H9 (cell line): ENCODE data around the gene CTIF. TPM values are rescaled to one million over a fixed set of nuclear protein-coding genes. Genes with fewer than 3 reads are reported as not detected.

Experiments used
- DNase-seq: peaks from one replicate; pipeline ENCODE4 v3.0.0-alpha.2; 2017
- H2AFZ ChIP-seq: one replicate; pipeline ENCODE4 v1.6.1; 2013; ENCODE audit warnings: mild to moderate bottlenecking, low read length, control low read depth, moderate library complexity
- H2AK5ac ChIP-seq: 2 replicates; pipeline ENCODE4 v1.6.1; 2013; ENCODE audit warnings: low read length, control low read depth, mixed read lengths; ENCODE audit not compliant: insufficient read length
- H2BK120ac ChIP-seq: one replicate; pipeline ENCODE4 v1.6.1; 2013; ENCODE audit warnings: low read depth, mild to moderate bottlenecking, low read length, control low read depth, inconsistent platforms; ENCODE audit not compliant: poor library complexity, severe bottlenecking
- H2BK12ac ChIP-seq: 2 replicates; pipeline ENCODE4 v1.6.1; 2013; ENCODE audit warnings: low read length, control low read depth, mixed read lengths, low read depth; ENCODE audit not compliant: insufficient read length
- H2BK15ac ChIP-seq: 2 replicates; pipeline ENCODE4 v1.6.1; 2013; ENCODE audit warnings: low read depth, low read length, control low read depth
- H2BK20ac ChIP-seq: one replicate; pipeline ENCODE4 v1.6.1; 2013; ENCODE audit warnings: low read depth, mild to moderate bottlenecking, low read length, control low read depth, inconsistent platforms; ENCODE audit not compliant: poor library complexity, severe bottlenecking
- H2BK5ac ChIP-seq: 2 replicates; pipeline ENCODE4 v1.6.1; 2013; ENCODE audit warnings: low read length, control low read depth, mixed read lengths; ENCODE audit not compliant: insufficient read length
- H3K14ac ChIP-seq: 2 replicates; pipeline ENCODE4 v1.6.1; 2013; ENCODE audit warnings: low read length, control low read depth; ENCODE audit not compliant: insufficient read depth
- H3K18ac ChIP-seq: 2 replicates; pipeline ENCODE4 v1.6.1; 2013; ENCODE audit warnings: low read depth, mild to moderate bottlenecking, mixed read lengths, low read length, control low read depth; ENCODE audit not compliant: insufficient read length
- H3K23ac ChIP-seq: 2 replicates; pipeline ENCODE4 v1.6.1; 2013; ENCODE audit warnings: low read length, control low read depth, mixed read lengths, low read depth; ENCODE audit not compliant: insufficient read length
- H3K23me2 ChIP-seq: 2 replicates; pipeline ENCODE4 v1.6.1; 2013; ENCODE audit warnings: low read depth, mild to moderate bottlenecking, mixed read lengths, low read length, control low read depth; ENCODE audit not compliant: insufficient read length, poor library complexity, severe bottlenecking
- H3K27ac ChIP-seq: 2 replicates; pipeline ENCODE4 v1.5.1; 2013; ENCODE audit warnings: low read length, control low read depth, mixed read lengths, low read depth; ENCODE audit not compliant: insufficient read length
- H3K27me3 ChIP-seq: 2 replicates; pipeline ENCODE4 v1.6.1; 2013; ENCODE audit warnings: low read length, control low read depth, inconsistent platforms; ENCODE audit not compliant: insufficient read depth
- H3K4ac ChIP-seq: 2 replicates; pipeline ENCODE4 v1.6.1; 2013; ENCODE audit warnings: low read depth, mild to moderate bottlenecking, control low read depth, inconsistent platforms, low read length, moderate library complexity
- H3K4me1 ChIP-seq: 2 replicates; pipeline ENCODE4 v1.6.1; 2013; ENCODE audit warnings: low read length, control low read depth, inconsistent platforms; ENCODE audit not compliant: insufficient read depth
- H3K4me2 ChIP-seq: 2 replicates; pipeline ENCODE4 v1.6.1; 2013; ENCODE audit warnings: low read length, control low read depth, mixed read lengths; ENCODE audit not compliant: insufficient read length, insufficient read depth
- H3K56ac ChIP-seq: 2 replicates; pipeline ENCODE4 v1.6.1; 2013; ENCODE audit warnings: low read depth, mild to moderate bottlenecking, mixed read lengths, low read length, control low read depth; ENCODE audit not compliant: insufficient read length
- H3K79me1 ChIP-seq: 2 replicates; pipeline ENCODE4 v1.6.1; 2013; ENCODE audit warnings: low read depth, mild to moderate bottlenecking, moderate library complexity, low read length, control low read depth, inconsistent platforms; ENCODE audit not compliant: insufficient read depth, poor library complexity, severe bottlenecking
- H3K79me2 ChIP-seq: 2 replicates; pipeline ENCODE4 v1.6.1; 2013; ENCODE audit warnings: low read length, control low read depth, inconsistent platforms; ENCODE audit not compliant: insufficient read depth
- H3K9ac ChIP-seq: 2 replicates; pipeline ENCODE4 v1.6.1; 2013; ENCODE audit warnings: low read length, control low read depth, mixed read lengths; ENCODE audit not compliant: insufficient read length; ENCODE audit errors: extremely low read depth
- H3K9me3 ChIP-seq: one replicate; pipeline ENCODE4 v1.6.1; 2013; ENCODE audit warnings: low read depth, low read length, inconsistent platforms; ENCODE audit not compliant: control insufficient read depth
- H3T11ph ChIP-seq: one replicate; pipeline ENCODE4 v1.6.1; 2013; ENCODE audit warnings: mild to moderate bottlenecking, low read length, control low read depth, inconsistent platforms
- H4K20me1 ChIP-seq: one replicate; pipeline ENCODE4 v1.6.1; 2013; ENCODE audit not compliant: control insufficient read depth, insufficient read length, insufficient read depth
- H4K5ac ChIP-seq: 2 replicates; pipeline ENCODE4 v1.6.1; 2013; ENCODE audit warnings: low read depth, mild to moderate bottlenecking, mixed read lengths, low read length, control low read depth; ENCODE audit not compliant: insufficient read length
- H4K8ac ChIP-seq: replicated peaks from 2 replicates; pipeline ENCODE4 v1.6.1; 2013; ENCODE audit warnings: low read length, control low read depth, mixed read lengths, low read depth; ENCODE audit not compliant: insufficient read length
- H4K91ac ChIP-seq: 2 replicates; pipeline ENCODE4 v1.6.1; 2013; ENCODE audit warnings: low read depth, mild to moderate bottlenecking, moderate library complexity, mixed read lengths, low read length, control low read depth; ENCODE audit not compliant: insufficient read length
- H3K27ac Mint-ChIP-seq, 3 experiments: 2 replicates in 2 of 3; 3 replicates in 1 of 3; pipeline ENCODE4 v1.8.0; 2020 to 2021; ENCODE audit warnings: mixed read lengths in 3 of 3, mild to moderate bottlenecking in 1 of 3, moderate library complexity in 1 of 3
- H3K27me3 Mint-ChIP-seq: 2 replicates; pipeline ENCODE4 v1.8.0; 2021; ENCODE audit warnings: low read depth, mild to moderate bottlenecking, moderate library complexity, mixed read lengths
- H3K36me3 Mint-ChIP-seq, 3 experiments: 2 replicates in 2 of 3; 3 replicates in 1 of 3; pipeline ENCODE4 v1.8.0; 2020 to 2021; ENCODE audit warnings: low read depth in 3 of 3, mixed read lengths in 3 of 3; ENCODE audit not compliant: insufficient read depth in 1 of 3
- H3K4me1 Mint-ChIP-seq, 2 experiments: 2 replicates each; pipeline ENCODE4 v1.8.0; 2020; ENCODE audit warnings: mixed read lengths in 2 of 2
- H3K4me3 Mint-ChIP-seq, 2 experiments: 2 replicates in 1 of 2; 3 replicates in 1 of 2; pipeline ENCODE4 v1.8.0; 2020 to 2021; ENCODE audit warnings: mild to moderate bottlenecking in 2 of 2, mixed read lengths in 2 of 2, moderate library complexity in 1 of 2
- H3K9me3 Mint-ChIP-seq, 2 experiments: 2 replicates in 1 of 2; 3 replicates in 1 of 2; pipeline ENCODE4 v1.8.0; 2020; ENCODE audit warnings: mild to moderate bottlenecking in 2 of 2, mixed read lengths in 2 of 2, moderate library complexity in 1 of 2
- CTCF ChIP-seq: fragments of 200-600 bp; sonication (generic); conservative IDR thresholded peaks from 3 replicates; pipeline ENCODE4 v1.8.0; 2021; ENCODE audit warnings: antibody characterized with exemption, mild to moderate bottlenecking
- WGBS: extraction: QIAGEN DNeasy Blood & Tissue Kit; methylation state at CpG from one replicate; pipeline ENCODE4 v1.1.7; 2013; ENCODE audit warnings: missing lambda C conversion rate, low lambda C conversion rate, mixed read lengths; ENCODE audit not compliant: insufficient read length; ENCODE audit errors: extremely low coverage; 5-methylcytosine and 5-hydroxymethylcytosine counted together
- total RNA-seq: library from RNA; stranded (reverse); gene quantifications from 2 replicates; pipeline ENCODE4 v1.2.1, GENCODE V29; 2021

Gene CTIF
- total RNA-seq, 1 experiment from 2014 or later = 15.8 TPM

- H3K36me3 Mint-ChIP-seq = peaks cover 8 to 14% (median 12%) of the 10 kb centered on the region in 3 experiments
- H2BK20ac ChIP-seq = no peak overlapping the region
- TF ChIP-seq CTCF = peak; percentile 50; the same call in 2 of the 3 replicates
- H3K79me1 ChIP-seq = no peaks in the 10 kb centered on the region
- peak; percentile 48 for DNase-seq
- H4K91ac ChIP-seq = no peak overlapping the region
- no peak overlapping the region for H3K27ac ChIP-seq
- no peaks in the 10 kb centered on the region for H4K20me1 ChIP-seq
- no peaks in the 10 kb centered on the region for H3K9me3 ChIP-seq
- no peaks in the 10 kb centered on the region for H3K23me2 ChIP-seq
- no peak overlapping the region for H4K5ac ChIP-seq
- no peak overlapping the region for H3K4me2 ChIP-seq
- no peaks in the 10 kb centered on the region for H3K27me3 ChIP-seq
- no peaks in the 10 kb centered on the region for H3K79me2 ChIP-seq
- H3K9ac ChIP-seq = no peak overlapping the region
- H3K14ac ChIP-seq = no peak overlapping the region
- no CpG with 5 or more reads among the region's 14 CpGs for WGBS
- H3K18ac ChIP-seq = no peak overlapping the region
- H3K4me3 Mint-ChIP-seq = no peak overlapping the region
- H2AFZ ChIP-seq = no peak overlapping the region
- H3K27ac Mint-ChIP-seq = no peak overlapping the region; a peak in 1 of 7 replicates
- H3T11ph ChIP-seq = no peak overlapping the region
- peaks cover 30% of the 10 kb centered on the region in 2 experiments for H3K4me1 Mint-ChIP-seq
- H3K4me1 ChIP-seq = no peaks in the 10 kb centered on the region; the same call in 1 of the 2 replicates
- peaks cover 2 to 8% of the 10 kb centered on the region in 2 experiments; a peak in 4 of 5 replicates for H3K9me3 Mint-ChIP-seq
- no peak overlapping the region for H2BK120ac ChIP-seq
- no peak overlapping the region for H2AK5ac ChIP-seq
- no peak overlapping the region for H3K56ac ChIP-seq
- no peaks in the 10 kb centered on the region; the same call in none of the 2 replicates for H3K27me3 Mint-ChIP-seq
- H2BK15ac ChIP-seq = no peak overlapping the region
- H3K4ac ChIP-seq = no peak overlapping the region
- no peak overlapping the region for H2BK12ac ChIP-seq
- no peak overlapping the region for H3K23ac ChIP-seq
- no peak overlapping the region for H4K8ac ChIP-seq
- H2BK5ac ChIP-seq = no peak overlapping the region
Measured at GRCh38 chr18:48573632-48574283, 34.9 kb downstream of the CTIF start.
